Daoy (cell line): ENCODE results near the gene ZNF438. TPM values are rescaled to one million over a fixed set of nuclear protein-coding genes. Genes with fewer than 3 reads are reported as not detected.
"Not testable (repeated sequence)": the region's sequence is repeated elsewhere in the genome, so short reads cannot be mapped to it uniquely, and the experiment has no call there.

ENCODE experiments used
- DNase-seq: peaks from one replicate; pipeline ENCODE4 v3.0.0-alpha.2; 2015; ENCODE audit warnings: low read depth
- total RNA-seq: library from RNA; depleted of rRNA; stranded (reverse); fragments of >200 nt; shearing (Covaris generic); gene quantifications from 2 replicates; pipeline ENCODE4 v1.2.3, GENCODE V29; 2014

ZNF438 gene
- total RNA-seq, 1 experiment from 2014 or later: 0.91 TPM

DNA sequence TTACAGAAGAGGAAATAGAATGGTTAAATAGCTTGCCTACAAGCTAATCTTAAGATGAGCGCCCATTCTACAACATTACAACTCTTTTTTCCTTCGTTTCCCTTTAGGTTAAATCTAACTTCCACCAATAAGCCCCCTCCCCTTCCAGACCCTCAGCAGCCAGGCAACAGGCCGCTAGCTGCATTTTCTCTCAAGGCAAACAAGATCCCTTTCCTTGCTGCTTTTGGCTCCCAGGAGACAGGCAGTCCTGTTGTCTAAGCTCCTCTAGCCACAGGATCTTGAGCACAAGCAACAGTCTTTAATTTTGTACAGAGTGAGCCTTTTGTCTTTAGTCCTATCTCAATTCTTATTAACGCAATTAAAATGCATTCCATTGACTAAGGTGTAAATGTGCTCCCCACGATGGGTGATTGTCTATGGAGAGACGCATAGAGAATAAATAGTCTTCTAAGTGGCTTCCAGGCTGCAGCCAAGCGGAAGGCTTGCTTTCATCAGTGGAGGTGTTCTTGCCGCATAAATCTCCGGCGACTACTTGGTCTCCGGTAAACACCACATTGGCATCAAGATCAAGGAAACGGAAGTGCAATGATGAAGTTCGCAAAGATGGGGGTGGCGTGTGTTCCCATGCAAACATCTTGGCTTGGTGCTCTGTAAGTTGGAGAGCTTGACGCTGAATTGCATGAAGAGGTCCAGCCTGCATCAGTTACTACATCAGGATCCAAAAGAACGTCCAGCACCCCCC, 220.2 kb downstream of the ZNF438 start:
- no peak for DNase-seq

DNA sequence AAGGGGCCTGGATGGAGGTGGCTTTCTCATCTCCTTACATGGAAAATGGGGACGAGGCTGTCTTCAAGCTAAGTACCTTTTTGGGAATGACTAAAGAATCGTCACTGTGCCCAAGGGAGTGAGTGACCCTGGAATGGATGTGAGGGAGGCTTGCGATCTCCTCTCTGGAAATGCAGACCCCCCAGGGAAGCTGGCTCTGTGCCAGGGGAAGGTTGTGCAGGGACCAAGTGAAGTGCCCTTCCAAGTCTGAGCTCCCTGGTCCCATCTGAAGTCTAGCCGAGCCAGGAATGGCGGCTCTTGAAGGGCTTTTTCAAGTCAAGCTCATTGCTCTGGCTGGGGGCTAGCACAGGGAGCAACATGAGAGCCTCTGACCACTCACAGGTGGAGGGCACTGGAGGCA, 221.2 kb downstream of the ZNF438 start:
- DNase-seq: no peak

DNA sequence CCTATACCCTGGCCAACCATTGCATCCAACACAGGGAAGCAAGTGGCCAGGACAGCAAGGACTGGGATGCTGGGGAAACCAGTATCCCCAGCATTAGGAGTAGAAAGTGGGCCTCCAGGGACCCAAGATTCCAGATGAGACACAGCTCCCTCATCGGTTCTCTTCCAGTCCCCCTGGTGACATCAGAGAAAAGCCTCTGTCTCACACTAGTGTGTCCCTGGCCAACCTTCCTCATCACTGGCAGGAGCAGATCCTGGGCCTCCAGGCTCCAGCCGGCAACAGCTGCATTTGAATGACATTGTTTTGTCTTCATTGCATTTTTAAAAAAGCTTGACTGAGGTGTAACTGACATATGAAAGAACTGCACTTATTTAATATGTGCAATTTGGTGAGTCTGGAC, 224.8 kb downstream of the ZNF438 start:
- DNase-seq: no peak

DNA sequence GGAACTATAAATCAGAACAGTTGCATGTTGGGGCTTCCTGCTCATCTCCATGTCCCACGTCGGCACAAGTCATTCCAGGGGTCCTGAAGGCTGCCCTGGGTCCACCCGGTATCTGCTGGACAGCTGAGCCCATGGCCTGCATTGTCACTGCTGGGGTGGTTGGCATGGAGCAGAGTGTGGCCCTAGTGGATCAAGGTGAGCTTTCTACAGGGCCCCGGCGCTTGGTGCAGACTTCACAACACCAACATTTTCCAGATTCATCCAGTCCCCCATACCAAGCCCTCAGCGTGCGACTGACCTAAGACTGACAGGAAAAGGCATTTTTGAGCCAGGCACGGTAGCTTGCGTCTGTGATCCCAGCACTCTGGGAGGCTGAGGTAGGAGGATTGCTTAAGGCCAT, 226.6 kb downstream of the ZNF438 start:
- no peak for DNase-seq

DNA sequence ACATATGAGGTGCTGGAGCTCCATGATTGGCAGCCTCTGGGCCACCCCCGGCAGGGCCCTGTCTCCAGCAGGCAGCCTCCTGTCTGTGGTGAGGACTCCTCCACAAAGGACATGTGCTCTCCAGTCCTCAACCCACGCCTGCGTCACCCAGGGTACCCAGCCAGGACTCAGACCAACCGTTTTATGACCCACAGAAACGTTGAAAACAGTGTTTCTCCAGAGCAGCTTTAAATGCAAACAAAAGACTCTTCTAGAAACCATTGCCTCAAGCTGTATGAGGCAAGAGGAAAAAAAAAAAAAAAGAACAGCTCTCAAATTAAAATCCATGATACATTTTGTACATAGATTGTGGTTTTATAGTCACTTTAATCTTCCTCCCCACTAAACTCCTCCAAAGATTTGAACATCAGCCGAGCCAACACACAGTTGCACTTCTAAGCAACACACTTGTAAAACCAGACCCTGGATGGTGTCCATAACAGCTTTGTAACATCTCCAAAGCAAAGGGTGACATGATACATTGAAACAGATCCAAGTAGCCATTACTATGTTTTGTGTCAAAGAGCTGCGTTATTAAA, 227.1 kb downstream of the ZNF438 start:
- no peak for DNase-seq

DNA sequence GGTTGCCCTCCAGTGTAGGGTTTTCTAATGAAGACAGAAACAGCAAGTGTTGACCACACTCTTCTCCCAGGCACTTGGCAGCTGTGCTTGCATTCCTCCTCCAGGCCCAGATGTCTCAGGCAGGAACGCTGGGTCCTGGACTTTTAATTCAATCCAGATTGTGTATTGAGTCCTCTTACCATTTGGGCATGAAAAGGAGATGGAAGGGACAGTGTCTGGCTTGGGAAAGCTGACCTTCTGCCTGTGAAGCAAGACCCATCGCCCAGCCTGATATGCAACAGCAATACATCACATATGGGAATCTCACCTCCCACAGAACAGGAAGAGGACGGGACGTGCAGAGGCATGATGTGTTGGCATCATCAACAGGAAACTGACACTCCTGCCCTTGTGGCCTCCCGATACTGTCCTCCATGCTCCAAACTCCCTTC, 227.8 kb downstream of the ZNF438 start:
- no peak for DNase-seq

DNA sequence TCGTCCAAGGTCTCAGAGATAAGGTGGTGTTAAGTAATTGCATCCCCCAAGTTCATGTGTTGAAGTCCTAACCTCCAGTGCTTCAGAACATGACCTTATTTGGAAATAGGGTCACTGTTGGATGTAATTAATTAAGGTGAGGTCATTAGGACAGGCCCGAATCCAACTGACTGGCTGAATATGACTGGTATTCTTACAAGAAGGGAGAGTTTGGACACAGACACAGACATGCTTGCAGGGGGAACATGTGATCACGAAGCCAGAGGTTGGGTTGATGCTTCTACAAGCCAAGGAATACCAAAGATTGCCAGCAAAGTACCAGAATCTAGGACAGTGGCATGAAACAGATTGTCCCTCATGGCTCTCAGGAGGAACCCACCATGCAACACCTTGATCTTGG, 228.6 kb downstream of the ZNF438 start:
- DNase-seq: no peak

DNA sequence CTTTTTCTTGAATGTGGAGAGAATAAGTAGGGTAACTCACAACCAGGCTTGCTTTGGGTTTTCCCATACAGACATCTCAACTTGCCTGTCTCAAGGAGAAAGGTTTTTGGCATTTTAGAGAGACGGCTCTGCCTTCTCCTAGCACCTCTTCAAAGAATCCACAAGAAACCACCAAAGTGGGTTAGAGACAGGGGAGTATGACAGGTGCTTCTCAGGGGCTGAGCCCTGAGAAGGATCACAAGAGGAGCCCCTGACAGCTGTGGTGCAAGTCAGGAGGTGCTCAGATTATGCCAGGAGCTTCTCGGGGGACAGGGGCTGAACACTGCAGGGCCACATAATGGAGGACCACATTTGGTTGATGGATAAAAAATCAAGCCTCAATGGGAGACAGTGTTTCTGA, 231.3 kb downstream of the ZNF438 start:
- no peak for DNase-seq

DNA sequence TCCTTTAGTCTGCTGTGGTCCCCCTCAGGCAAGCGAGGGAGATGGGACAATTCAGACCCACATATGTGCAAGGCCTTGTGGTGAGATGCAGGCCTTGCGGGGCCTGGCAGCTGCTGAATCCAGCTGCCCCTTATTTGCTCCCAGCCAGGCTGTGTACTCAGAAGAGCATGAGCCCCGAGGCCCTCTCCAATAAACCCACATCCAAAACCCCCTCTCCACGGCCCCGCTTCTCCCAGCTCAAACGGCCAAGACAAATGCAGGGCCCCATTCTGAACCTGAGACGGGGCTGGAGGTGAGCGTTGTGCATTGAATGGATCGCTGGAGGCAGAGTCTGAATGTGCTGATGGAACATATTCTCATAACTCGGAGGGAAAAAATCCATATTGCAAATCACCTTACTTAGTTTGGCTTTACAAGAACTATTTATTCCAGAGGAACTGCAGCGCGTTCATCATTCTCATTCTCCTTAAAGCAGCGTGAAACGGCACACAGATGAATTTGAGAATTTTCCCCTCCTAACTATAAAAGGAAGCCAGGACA, 232.9 kb downstream of the ZNF438 start:
- no peak for DNase-seq

DNA sequence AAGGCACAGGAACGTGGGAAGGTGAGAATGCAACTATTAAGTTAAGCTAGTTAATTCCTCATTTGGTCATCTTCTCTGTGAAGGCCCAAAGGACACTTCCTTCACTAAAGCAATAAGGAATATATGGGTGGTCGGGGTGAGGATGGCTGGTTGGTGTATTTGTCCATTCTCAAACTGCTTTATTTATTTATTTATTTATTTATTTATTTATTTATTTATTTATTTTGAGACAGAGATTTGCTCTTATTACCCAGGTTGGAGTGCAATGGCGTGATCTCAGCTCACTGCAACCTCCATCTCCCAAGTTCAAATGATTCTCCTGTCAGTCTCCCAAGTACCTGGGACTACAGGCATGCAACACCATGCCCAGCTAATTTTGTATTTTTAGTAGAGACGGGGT, 236.6 kb downstream of the ZNF438 start:
- not testable (repeated sequence) for DNase-seq
